HEK293T (cell line): ENCODE measurements around the gene NYNRIN.
A peak's percentile ranks its signal among the peaks of the same experiment; 100 is the strongest.
"Not testable (repeated sequence)": the region's sequence is repeated elsewhere in the genome, so short reads cannot be mapped to it uniquely, and the experiment has no call there.

Source experiments
- CTCF ChIA-PET: fragments of 350-600 bp; formaldehyde crosslinking; extraction: SDS; loops from one replicate; lab custom pipeline; 2021; ENCODE audit warnings: antibody characterized with exemption, inconsistent platforms; lab: Yijun Ruan, JAX
- POLR2A ChIA-PET: fragments of 350-600 bp; formaldehyde crosslinking; extraction: SDS; loops from one replicate; lab custom pipeline; 2020; ENCODE audit warnings: antibody characterized with exemption, inconsistent platforms; lab: Yijun Ruan, JAX
- DNase-seq: peaks from one replicate; pipeline ENCODE4 v3.0.0; 2012; ENCODE audit warnings: mixed read lengths; ENCODE audit errors: extremely low spot score
- ARNT ChIP-seq: fragments of 450-650 bp; IDR thresholded peaks from 2 replicates; pipeline ENCODE4 v1.6.1; 2017; ENCODE audit warnings: mild to moderate bottlenecking
- BHLHE40 ChIP-seq: fragments of 450-650 bp; IDR thresholded peaks from 2 replicates; pipeline ENCODE4 v1.6.1; 2016; ENCODE audit warnings: mild to moderate bottlenecking, moderate library complexity, borderline replicate concordance
- CTBP1 ChIP-seq: fragments of 450-650 bp; IDR thresholded peaks from 2 replicates; pipeline ENCODE4 v1.6.1; 2016; ENCODE audit warnings: borderline replicate concordance
- ELF4 ChIP-seq: fragments of 450-650 bp; IDR thresholded peaks from 2 replicates; pipeline ENCODE4 v1.6.1; 2017; ENCODE audit warnings: antibody characterized with exemption
- FOXA1 ChIP-seq: fragments of 450-650 bp; IDR thresholded peaks from 2 replicates; pipeline ENCODE4 v1.6.1; 2016; ENCODE audit warnings: mild to moderate bottlenecking
- FOXK2 ChIP-seq: fragments of 450-650 bp; IDR thresholded peaks from 2 replicates; pipeline ENCODE4 v1.6.1; 2016; ENCODE audit warnings: mild to moderate bottlenecking
- FOXM1 ChIP-seq: fragments of 450-650 bp; IDR thresholded peaks from 2 replicates; pipeline ENCODE4 v1.6.1; 2017; ENCODE audit warnings: mild to moderate bottlenecking, borderline replicate concordance
- HDGF ChIP-seq: fragments of 450-650 bp; IDR thresholded peaks from 2 replicates; pipeline ENCODE4 v1.6.1; 2017; ENCODE audit warnings: antibody characterized with exemption, borderline replicate concordance
- L3MBTL2 ChIP-seq: fragments of 450-650 bp; conservative IDR thresholded peaks from 2 replicates; pipeline ENCODE4 v1.6.1; 2016; ENCODE audit warnings: mild to moderate bottlenecking
- LEF1 ChIP-seq: fragments of 450-650 bp; IDR thresholded peaks from 2 replicates; pipeline ENCODE4 v1.6.1; 2017; ENCODE audit warnings: mild to moderate bottlenecking, borderline replicate concordance
- NFRKB ChIP-seq: fragments of 450-650 bp; IDR thresholded peaks from 2 replicates; pipeline ENCODE4 v1.6.1; 2016; ENCODE audit warnings: mild to moderate bottlenecking, moderate library complexity
- SP1 ChIP-seq: fragments of 450-650 bp; IDR thresholded peaks from 2 replicates; pipeline ENCODE4 v1.6.1; 2017
- SUZ12 ChIP-seq: fragments of 450-650 bp; IDR thresholded peaks from 2 replicates; pipeline ENCODE4 v1.6.1; 2016; ENCODE audit warnings: mild to moderate bottlenecking
- TARDBP ChIP-seq: fragments of 450-650 bp; IDR thresholded peaks from 2 replicates; pipeline ENCODE4 v1.6.1; 2016
- ZNF384 ChIP-seq: fragments of 450-650 bp; IDR thresholded peaks from 2 replicates; pipeline ENCODE4 v1.6.1; 2016
- TF ChIP-seq, protein P1 (sequence below): fragments of 450-650 bp; IDR thresholded peaks from 2 replicates; pipeline ENCODE4 v1.6.1; 2016

NYNRIN gene

GRCh38 chr14:24441485-24441884 is 42.7 kb downstream of the NYNRIN start:
- no peak for TF ChIP-seq CTBP1
- TF ChIP-seq HDGF = no peak
- no peak for TF ChIP-seq FOXA1
- TF ChIP-seq ARNT = no peak
- no peak for TF ChIP-seq ELF4
- no peak for TF ChIP-seq FOXM1
- TF ChIP-seq L3MBTL2 = no peak
- no peak for TF ChIP-seq NFRKB
- no peak for TF ChIP-seq ZNF384
- TF ChIP-seq FOXK2 = no peak
- TF ChIP-seq SP1 = no peak
- no peak for TF ChIP-seq LEF1
- no peak for TF ChIP-seq TARDBP
- no peak for TF ChIP-seq BHLHE40
- TF ChIP-seq, protein P1, sequence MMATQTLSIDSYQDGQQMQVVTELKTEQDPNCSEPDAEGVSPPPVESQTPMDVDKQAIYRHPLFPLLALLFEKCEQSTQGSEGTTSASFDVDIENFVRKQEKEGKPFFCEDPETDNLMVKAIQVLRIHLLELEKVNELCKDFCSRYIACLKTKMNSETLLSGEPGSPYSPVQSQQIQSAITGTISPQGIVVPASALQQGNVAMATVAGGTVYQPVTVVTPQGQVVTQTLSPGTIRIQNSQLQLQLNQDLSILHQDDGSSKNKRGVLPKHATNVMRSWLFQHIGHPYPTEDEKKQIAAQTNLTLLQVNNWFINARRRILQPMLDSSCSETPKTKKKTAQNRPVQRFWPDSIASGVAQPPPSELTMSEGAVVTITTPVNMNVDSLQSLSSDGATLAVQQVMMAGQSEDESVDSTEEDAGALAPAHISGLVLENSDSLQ = no peak
- no peak for TF ChIP-seq SUZ12
- CTCF ChIA-PET = interaction anchor here (0.7 to 4.0 kb wide), 5 partner anchors 10 to 171 kb away, joined by 3 to 31 read pairs (median 6); partner anchors contain the start of gene CIDEB
- POLR2A ChIA-PET = interaction anchor here (0.5 to 3.1 kb wide), 35 partner anchors 8 to 433 kb away, joined by 3 to 46 read pairs (median 4); partner anchors contain the start of genes CBLN3, CHMP4A, CIDEB and DCAF11
- DNase-seq = no peak

GRCh38 chr14:24441904-24442239 is 43.1 kb downstream of the NYNRIN start:
- no peak for DNase-seq
- ChIA-PET POLR2A (interaction anchor here (0.5 to 3.1 kb wide), 36 partner anchors 9 to 690 kb away, joined by 3 to 46 read pairs (median 4); partner anchors contain the start of genes CBLN3, CHMP4A, CIDEB and DCAF11), CTCF (interaction anchor here (0.7 to 4.0 kb wide), 5 partner anchors 10 to 171 kb away, joined by 3 to 31 read pairs (median 6); partner anchors contain the start of gene CIDEB)
- no peak for TF ChIP-seq BHLHE40
- TF ChIP-seq NFRKB = no peak
- no peak for TF ChIP-seq ARNT
- no peak for TF ChIP-seq FOXM1
- no peak for TF ChIP-seq CTBP1
- TF ChIP-seq LEF1 = no peak
- TF ChIP-seq SUZ12 = no peak
- no peak for TF ChIP-seq FOXK2
- no peak for TF ChIP-seq ZNF384
- TF ChIP-seq L3MBTL2 = no peak
- TF ChIP-seq, protein P1 = no peak
- no peak for TF ChIP-seq HDGF

DNA sequence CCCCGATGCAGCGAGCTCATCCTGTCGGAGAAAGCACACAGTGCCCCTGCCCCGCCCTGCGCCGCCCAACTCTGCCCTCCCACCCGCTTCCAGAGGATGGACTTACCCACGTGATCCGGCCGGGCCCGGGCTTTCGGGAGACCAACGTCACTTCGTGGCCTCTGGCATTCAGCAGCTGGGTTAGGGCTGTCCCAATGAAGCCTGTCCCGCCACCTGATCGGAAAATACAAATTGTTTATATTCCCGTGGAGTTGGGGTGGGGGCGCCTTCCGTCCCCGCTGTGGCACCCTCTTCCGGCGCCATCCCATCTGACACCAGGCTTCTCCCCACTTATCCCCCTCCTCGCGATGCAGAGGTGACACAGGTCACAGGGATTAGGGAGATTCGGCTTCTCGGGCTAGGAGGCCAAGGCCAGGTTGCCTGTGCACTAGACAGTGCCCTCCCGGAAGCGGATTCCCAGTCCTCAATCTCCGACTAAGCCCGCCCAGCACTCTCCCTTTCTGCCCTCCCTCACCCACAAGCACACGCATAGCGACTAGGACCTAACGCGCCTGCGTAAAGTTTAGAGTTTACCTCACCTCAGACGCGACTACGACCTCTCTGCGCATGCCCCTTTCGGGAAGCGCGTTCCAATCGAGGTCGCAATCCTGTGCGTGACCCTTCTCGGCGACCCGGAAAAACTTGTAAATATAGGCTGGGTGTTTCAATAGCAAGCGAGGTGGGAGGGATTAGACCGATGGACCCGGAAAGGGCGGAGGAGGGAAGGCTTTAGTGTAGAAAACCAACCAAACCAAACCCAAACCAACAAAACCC is 43.6 kb downstream of the NYNRIN start, which contains the start of gene SDR39U1:
Gene SDR39U1, minus strand, starts transcription at position 537 of the 813 bp plus-strand sequence. Its CDS starts 7 bp downstream, at position 530.
- POLR2A ChIA-PET = interaction anchor here (0.5 to 3.1 kb wide), 36 partner anchors 9 to 689 kb away, joined by 3 to 46 read pairs (median 4); partner anchors contain the start of genes CBLN3, CHMP4A, CIDEB and DCAF11
- peak; percentile 96 for DNase-seq
- TF ChIP-seq CTBP1 = peak; percentile 18; the same call in 1 of the 2 replicates
- TF ChIP-seq LEF1 = no peak
- no peak for TF ChIP-seq SP1
- no peak for TF ChIP-seq SUZ12
- TF ChIP-seq, protein P1 = no peak
- TF ChIP-seq FOXK2 = peak; percentile 79; the same call in 1 of the 2 replicates
- TF ChIP-seq FOXA1 = no peak
- TF ChIP-seq ARNT = no peak
- no peak for TF ChIP-seq ZNF384
- no peak for TF ChIP-seq NFRKB
- peak; percentile 72 for TF ChIP-seq L3MBTL2
- no peak for TF ChIP-seq BHLHE40
- TF ChIP-seq ELF4 = peak; percentile 35
- TF ChIP-seq HDGF = no peak
- no peak for TF ChIP-seq TARDBP
- TF ChIP-seq FOXM1 = no peak
- CTCF ChIA-PET = interaction anchor here (0.7 to 4.0 kb wide), 5 partner anchors 11 to 172 kb away, joined by 3 to 31 read pairs (median 6); partner anchors contain the start of gene CIDEB

- ChIA-PET CTCF (interaction anchor here (0.6 to 4.0 kb wide), 3 partner anchors 12 to 135 kb away, joined by 3 to 31 read pairs (median 6); partner anchors contain the start of gene CIDEB), POLR2A (interaction anchor here (1.4 to 3.1 kb wide), 5 partner anchors 13 to 302 kb away, joined by 3 to 46 read pairs (median 7); partner anchors contain the start of genes CBLN3, EMC9 and KHNYN)
- TF ChIP-seq L3MBTL2 (no peak), SP1 (no peak), LEF1 (no peak), TARDBP (no peak), HDGF (no peak), BHLHE40 (no peak), FOXM1 (no peak), ARNT (no peak), FOXK2 (no peak), SUZ12 (no peak), FOXA1 (no peak), ELF4 (no peak), CTBP1 (no peak), ZNF384 (no peak), NFRKB (no peak)
- TF ChIP-seq, protein P1 = no peak
- DNase-seq = no peak
Measured at GRCh38 chr14:24443053-24443665, 44.4 kb downstream of the NYNRIN start.

- POLR2A ChIA-PET, CTCF ChIA-PET, DNase-seq: not testable (repeated sequence)
Measured at GRCh38 chr14:24450828-24451227, 52.0 kb downstream of the NYNRIN start.
